GM12878 (cell line): Measurements from ENCODE around the gene F13A1.

Experiments used
- CBX5 ChIP-seq: sonication (generic); IDR thresholded peaks from 2 replicates; pipeline ENCODE4 v1.6.1; 2016; ENCODE audit warnings: low read depth, moderate library complexity, mild to moderate bottlenecking, inconsistent platforms
- POLR2AphosphoS2 ChIP-seq: IDR thresholded peaks from 2 replicates; pipeline ENCODE4 v1.6.1; 2011; ENCODE audit warnings: low read depth, mild to moderate bottlenecking, low read length, improper control_type of control experiment, moderate library complexity
- RAD21 ChIP-seq: IDR thresholded peaks from 2 replicates; pipeline ENCODE4 v1.6.1; 2011; ENCODE audit warnings: mild to moderate bottlenecking, low read depth, low read length, moderate library complexity; ENCODE audit not compliant: insufficient read depth
- ZNF274 ChIP-seq: IDR thresholded peaks from one replicate; pipeline ENCODE4 v1.8.0; 2011; ENCODE audit not compliant: insufficient read length, insufficient read depth
- TF ChIP-seq, protein P1 (sequence below), 3 experiments: IDR thresholded peaks in 2 of 3; conservative IDR thresholded peaks in 1 of 3; 2 replicates each; pipeline ENCODE4 v1.5.1; 2011; ENCODE audit warnings: low read depth in 3 of 3, low read length in 3 of 3, mild to moderate bottlenecking in 3 of 3, control low read depth in 2 of 3, moderate library complexity in 2 of 3, inconsistent platforms in 1 of 3, mixed read lengths in 1 of 3; ENCODE audit not compliant: control insufficient read depth in 2 of 3, insufficient read depth in 1 of 3; ENCODE audit errors: extremely low read depth in 1 of 3
- TF ChIP-seq, protein P2 (sequence below): IDR thresholded peaks from 2 replicates; pipeline ENCODE4 v1.6.1; 2012; ENCODE audit warnings: low read depth, low read length, improper control_type of control experiment

DNA sequence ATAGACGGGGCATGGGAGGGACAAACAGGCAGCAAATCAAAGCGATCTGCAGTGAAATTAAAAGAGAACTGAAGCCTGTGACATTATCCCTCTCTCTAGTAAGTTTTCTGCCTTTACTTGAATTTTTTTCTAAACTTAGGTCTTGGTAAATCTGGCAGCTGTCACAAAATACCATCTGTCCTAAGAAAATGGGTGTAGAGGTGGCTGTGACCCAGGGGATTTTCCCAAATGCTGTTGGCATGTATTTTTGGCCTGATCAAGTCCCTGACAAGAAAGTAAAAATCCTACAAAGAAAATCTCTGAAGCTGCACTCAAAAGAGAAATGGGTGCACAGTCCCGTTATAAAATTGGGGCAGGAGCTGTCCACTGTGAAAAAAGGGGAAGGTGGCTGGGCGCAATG lies 30.2 kb upstream of the F13A1 start:
- TF ChIP-seq, protein P1, sequence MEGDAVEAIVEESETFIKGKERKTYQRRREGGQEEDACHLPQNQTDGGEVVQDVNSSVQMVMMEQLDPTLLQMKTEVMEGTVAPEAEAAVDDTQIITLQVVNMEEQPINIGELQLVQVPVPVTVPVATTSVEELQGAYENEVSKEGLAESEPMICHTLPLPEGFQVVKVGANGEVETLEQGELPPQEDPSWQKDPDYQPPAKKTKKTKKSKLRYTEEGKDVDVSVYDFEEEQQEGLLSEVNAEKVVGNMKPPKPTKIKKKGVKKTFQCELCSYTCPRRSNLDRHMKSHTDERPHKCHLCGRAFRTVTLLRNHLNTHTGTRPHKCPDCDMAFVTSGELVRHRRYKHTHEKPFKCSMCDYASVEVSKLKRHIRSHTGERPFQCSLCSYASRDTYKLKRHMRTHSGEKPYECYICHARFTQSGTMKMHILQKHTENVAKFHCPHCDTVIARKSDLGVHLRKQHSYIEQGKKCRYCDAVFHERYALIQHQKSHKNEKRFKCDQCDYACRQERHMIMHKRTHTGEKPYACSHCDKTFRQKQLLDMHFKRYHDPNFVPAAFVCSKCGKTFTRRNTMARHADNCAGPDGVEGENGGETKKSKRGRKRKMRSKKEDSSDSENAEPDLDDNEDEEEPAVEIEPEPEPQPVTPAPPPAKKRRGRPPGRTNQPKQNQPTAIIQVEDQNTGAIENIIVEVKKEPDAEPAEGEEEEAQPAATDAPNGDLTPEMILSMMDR (IDR thresholded peaks at IDR 0.05 in 2 of 3, conservative IDR thresholded peaks at IDR 0.05 in 1 of 3; ENCODE audit: control insufficient read depth in 2 of 3, extremely low read depth in 1 of 3, insufficient read depth in 1 of 3, low read depth in 3 of 3, low read length in 3 of 3) = no peak
- TF ChIP-seq CBX5 (no peak), ZNF274 (no peak), POLR2AphosphoS2 (no peak), RAD21 (no peak)
- TF ChIP-seq, protein P2, sequence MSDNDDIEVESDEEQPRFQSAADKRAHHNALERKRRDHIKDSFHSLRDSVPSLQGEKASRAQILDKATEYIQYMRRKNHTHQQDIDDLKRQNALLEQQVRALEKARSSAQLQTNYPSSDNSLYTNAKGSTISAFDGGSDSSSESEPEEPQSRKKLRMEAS = no peak
